LNCAP (cell line): ENCODE results near the gene KLKB1.

Experiments used
- CTCF ChIP-seq: fragments of 450-650 bp; IDR thresholded peaks from 2 replicates; pipeline ENCODE4 v1.5.1; 2017; ENCODE audit warnings: mild to moderate bottlenecking

The KLKB1 gene

DNA sequence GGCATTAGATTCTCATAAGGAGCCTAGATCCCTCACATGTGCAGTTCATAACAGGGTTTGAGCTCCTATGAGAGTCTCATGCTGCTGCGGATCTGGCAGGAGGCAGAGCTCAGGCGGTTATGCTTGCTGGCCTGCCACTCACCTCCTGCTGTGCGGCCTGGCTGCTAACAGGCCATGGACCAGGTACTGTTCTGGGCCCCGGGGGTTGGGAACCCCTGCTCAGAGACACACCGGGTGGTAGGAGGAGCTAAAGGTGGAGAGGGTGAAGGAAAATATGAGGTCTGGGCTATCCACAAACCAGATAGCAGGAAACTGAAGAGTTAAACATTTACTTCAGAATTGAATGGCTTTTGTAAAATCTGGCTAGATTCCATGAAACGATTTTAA, 32.8 kb downstream of the KLKB1 start:
- TF ChIP-seq CTCF, result no peak

DNA sequence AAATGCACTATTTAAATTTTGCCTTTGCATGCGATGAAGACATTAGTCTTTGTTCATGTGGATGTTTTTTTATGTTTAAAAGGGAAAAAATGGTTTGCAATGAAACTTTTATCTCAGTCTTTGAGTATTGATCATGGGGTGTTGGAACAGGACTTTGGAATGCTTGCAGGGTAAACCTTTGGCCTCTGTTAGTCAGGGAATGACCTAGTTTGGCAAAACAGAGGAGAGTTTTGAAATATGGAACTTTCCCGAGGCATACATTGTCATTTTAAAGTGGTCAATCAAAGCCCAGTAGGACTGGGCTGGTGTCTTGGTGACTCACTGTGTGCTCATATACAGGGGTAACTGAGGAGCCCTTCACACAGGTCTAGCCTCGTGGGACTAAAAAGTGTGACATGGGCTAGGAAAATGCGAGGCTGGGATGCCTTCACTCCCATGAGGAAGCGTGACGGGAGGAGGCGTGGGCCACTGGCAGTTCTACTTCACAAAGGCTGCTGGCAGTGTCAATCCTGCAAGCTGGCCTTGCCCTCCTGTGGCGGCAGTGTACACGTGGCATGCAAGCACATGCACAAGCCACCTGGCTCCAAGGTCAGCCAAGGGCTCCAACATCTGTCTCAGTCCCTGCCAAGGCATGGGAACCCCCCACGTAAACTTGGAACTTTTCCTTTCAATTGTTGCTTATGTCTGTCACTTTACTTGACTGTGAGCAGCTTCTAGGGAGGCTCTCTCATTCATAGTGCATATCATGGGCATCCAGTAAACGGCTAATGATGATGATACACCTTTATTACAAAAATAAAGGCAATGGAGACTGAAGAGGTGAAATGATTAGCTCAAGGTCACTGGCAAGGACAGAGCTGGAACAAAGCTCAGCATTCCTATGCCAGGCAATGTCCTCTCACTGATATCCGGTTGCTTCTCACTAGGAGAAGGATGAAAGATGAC, 33.5 kb downstream of the KLKB1 start:
- no peak for TF ChIP-seq CTCF

DNA sequence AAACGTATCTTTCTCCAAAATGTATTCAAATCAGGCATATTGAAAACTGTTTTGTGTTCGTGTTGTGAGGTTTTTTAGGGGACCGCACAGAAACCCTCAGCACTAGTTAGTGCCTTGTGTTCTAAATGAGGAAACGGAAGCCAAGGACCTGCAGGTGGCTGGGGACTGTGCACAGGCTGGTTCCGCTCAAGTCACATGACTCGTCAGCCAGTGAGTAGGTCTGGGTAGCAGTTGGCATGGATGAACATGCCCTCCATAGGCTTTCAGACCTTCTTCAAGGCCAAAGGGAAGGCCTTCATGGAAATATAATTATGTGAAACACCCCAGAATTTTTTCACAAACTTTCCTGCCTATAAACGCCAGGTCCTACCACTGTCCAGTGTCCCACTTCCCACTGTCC, 37.4 kb downstream of the KLKB1 start:
- TF ChIP-seq CTCF, result no peak

GRCh38 chr4:186265683-186266652, 38.7 kb downstream of the KLKB1 start, which contains the start of gene F11:
TSS of gene F11 (plus strand) at chr4:186266189. CDS start at chr4:186267137, 948 bp downstream.
- no peak for TF ChIP-seq CTCF

DNA sequence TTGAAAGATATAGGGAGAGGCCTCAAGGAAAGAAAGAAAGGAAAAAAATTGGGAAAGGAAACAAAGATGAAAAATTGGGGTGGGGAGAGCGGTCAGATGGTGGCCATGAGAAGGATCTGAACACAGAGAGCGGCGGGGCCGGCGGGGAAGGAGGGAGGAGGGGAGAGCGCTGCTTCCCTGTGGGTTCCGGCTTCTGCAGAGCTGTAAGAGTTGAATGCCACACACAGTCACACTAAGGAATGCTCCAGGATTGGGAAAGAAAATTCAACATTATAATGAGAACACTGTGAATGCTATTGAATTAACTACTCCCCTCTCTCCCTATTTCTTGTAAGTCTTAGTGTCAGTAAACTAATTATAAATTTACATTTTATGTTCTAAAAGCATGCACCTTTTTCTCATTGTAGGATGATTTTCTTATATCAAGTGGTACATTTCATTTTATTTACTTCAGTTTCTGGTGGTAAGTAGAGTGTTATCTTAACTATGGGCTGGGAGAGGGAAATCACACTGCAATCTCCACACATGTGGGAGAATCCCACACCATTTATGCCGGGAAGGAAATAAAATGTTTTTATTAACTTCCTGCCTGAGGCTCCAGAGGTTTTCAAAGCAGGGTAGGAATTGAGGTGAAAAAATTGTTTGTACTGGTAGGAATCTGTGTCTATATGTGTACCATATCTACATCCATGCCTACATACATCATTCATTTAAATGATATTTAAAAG, 39.6 kb downstream of the KLKB1 start:
- TF ChIP-seq CTCF, result no peak

DNA sequence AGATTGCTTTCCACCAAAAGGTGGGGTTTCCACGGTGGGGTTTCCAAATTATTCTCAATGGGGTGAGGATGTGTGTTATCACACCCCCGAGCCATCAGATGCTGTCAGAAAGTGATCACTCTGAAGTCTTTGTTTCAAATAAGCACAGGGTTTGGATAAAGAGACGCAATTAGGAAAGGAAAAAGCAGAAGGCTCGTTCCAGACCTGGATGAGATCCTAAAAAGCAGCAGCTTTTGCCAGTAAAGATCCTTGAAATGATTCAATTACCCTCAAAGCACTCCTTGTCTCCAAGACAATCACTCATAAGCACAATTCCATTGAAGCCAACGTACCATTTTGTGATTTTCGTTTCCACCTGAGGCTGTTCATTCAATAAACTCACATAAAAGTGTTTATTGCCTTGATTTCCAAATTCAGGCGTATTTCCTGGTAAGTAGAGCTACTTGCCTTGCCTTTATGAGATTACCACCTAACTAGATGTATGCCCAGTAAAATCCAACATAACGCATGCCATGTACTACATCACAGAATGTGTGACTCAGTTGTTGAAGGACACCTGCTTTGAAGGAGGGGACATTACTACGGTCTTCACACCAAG, 43.9 kb downstream of the KLKB1 start:
- TF ChIP-seq CTCF, result no peak
